ENCODE measurements around the gene ARSH.
"Not testable (repeated sequence)": the region's sequence is repeated elsewhere in the genome, so short reads cannot be mapped to it uniquely, and the experiment has no call there.

Gene ARSH

GRCh38 chrX:3044671-3045070 is 38.3 kb downstream of the ARSH start:
- DNase-seq = no peak

DNA sequence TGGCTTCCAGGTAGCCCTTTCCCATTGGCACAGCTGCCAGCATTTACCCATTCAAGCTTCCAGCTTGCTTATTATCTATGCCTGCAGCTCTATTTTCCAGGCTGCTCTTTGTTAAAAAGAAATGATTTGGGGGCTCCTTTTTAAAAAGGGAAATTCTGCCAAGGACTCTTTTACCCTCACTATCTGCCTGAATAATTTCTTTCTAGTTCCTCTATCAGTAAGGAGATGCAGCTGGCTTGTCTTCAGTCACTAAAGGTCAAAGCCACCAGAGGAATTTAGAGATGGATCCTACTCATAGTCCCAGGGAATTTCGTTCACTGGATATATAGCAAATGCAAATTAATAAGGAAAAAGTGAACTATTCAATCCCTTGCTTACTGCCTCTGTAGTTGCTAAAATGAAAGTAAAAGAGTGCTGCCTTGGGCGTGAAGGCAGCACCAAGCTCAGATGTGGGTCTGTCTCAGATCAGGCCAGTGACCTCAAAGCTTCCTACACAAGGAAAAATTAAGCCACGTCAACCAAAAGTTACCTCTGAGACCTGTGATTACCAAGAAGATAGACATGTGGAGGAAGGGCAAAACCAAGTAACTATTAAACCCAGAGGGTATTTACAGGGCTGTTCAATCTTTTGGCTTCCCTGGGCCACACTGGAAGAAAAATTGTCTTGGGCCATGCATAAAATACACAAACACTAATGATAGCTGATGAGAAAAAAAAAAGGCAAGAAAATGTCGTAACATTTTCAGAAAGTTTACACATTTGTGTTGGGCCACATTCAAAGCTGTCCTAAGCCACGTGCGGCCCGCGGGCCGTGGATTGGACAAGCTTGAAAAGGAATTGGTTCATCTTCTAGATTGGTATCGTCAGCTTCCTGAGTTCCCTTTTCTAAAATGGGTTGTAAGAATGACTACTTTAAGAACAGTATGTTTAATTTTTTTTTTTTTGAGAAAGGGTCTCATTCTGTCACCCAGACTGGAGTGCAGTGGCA is 40.2 kb downstream of the ARSH start:
- no peak for DNase-seq

- not testable (repeated sequence) for DNase-seq
Observed at GRCh38 chrX:3050523-3051175, 44.3 kb downstream of the ARSH start.

DNA sequence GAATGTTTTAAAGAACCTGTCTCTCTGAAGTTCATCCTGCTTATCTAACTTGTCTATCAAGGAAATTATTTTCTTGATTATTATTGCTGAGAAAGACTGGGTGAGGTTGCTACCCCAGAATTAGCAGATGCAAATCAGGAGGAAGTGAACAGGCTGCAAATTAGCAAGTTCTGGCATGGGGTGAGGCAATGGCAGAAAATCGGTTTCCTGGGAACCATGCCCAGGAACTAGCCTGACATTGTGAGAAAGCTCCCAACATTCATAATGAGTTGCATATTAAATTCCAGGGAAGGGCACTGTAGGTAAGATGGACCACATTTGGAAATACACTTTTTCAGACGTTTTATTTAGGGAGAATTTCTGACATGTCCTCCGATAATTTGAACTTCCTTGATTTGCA is 46.5 kb downstream of the ARSH start:
- DNase-seq = no peak

- no peak for DNase-seq
Observed at GRCh38 chrX:3066555-3066954, 60.2 kb downstream of the ARSH start.

DNA sequence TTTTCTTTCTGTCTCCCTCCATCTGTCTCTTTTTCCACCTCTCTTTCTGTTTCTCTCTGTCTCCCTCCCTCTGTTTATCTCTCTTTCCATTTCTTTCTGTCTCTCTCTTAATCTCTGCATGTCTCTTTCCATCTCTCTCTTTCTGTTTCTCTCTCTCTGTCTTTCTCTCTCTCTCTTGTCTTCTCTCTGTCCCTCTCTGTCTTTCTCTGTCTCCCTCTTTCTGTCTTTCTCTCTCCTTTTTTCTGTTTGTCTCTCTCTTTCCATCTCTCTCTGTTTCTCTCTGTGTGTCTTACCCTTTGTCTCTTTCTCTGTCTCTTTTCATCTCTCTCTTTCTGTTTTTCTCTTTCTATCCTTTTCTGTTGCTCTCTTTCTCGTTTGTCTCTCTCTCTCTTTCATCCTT is 69.6 kb downstream of the ARSH start:
- no peak for DNase-seq

GRCh38 chrX:3076416-3076991 is 70.2 kb downstream of the ARSH start:
- no peak for DNase-seq

Measured in SW 1271 (cell line).